Stimulated activated CD4-positive, alpha-beta T cell treated with anti-CD3 and anti-CD28 coated beads, Interleukin-4, amount 100 ng/mL, for 1 hour (primary cell): ENCODE data around the gene NOP56.

Source experiments
- DNase-seq: peaks from one replicate; pipeline ENCODE4 v3.0.0-alpha.2; 2020

NOP56 gene

GRCh38 chr20:2706688-2707352 lies 54.4 kb downstream of the NOP56 start:
- DNase-seq = no peak

- DNase-seq = no peak
These were observed 55.1 kb downstream of the NOP56 start for GRCh38 chr20:2707353-2708072.
